Transverse colon (tissue), 4 donors: Measurements from ENCODE around the gene KRTAP2-3. TPM values are rescaled to one million over a fixed set of nuclear protein-coding genes. Genes with fewer than 3 reads are reported as not detected.
"Not testable (repeated sequence)": the region's sequence is repeated elsewhere in the genome, so short reads cannot be mapped to it uniquely, and the experiment has no call there.

ENCODE experiments used
- DNase-seq: peaks from one replicate; pipeline ENCODE4 v3.0.0-alpha.2; 2019
- H3K27ac ChIP-seq, 4 donors: fragments of 200-600 bp; sonication (generic); 2 replicates each; pipeline ENCODE4 v1.5.1; 2016 to 2018; ENCODE audit warnings: inconsistent platforms in 4 of 4
- H3K27me3 ChIP-seq: fragments of 200-600 bp; sonication (generic); 2 replicates; pipeline ENCODE4 v1.5.1; 2017; ENCODE audit warnings: inconsistent platforms
- H3K36me3 ChIP-seq, 4 donors: fragments of 200-600 bp; sonication (generic); 2 replicates each; pipeline ENCODE4 v1.5.1; 2017 to 2019; ENCODE audit warnings: inconsistent platforms in 4 of 4
- H3K4me1 ChIP-seq, 4 donors: fragments of 200-600 bp; sonication (generic); 2 replicates each; pipeline ENCODE4 v1.5.1; 2017 to 2020; ENCODE audit warnings: inconsistent platforms in 4 of 4
- H3K4me3 ChIP-seq, 4 donors: fragments of 200-600 bp; sonication (generic); 1 replicate in 1 of 4; 2 replicates in 3 of 4; pipeline versions ENCODE4 v1.5.1 to v1.6.1; 2017 to 2019; ENCODE audit warnings: inconsistent platforms in 4 of 4
- H3K9me3 ChIP-seq, 2 donors: fragments of 200-600 bp; sonication (generic); 2 replicates each; pipeline ENCODE4 v1.5.1; 2017 to 2019; ENCODE audit warnings: inconsistent platforms in 2 of 2
- EP300 ChIP-seq: sonication (generic); formaldehyde crosslinking; IDR thresholded peaks from one replicate; pipeline ENCODE4 v1.6.1; 2017; ENCODE audit warnings: antibody characterized with exemption, low read depth
- POLR2A ChIP-seq: fragments of 450-650 bp; IDR thresholded peaks from one replicate; pipeline ENCODE4 v1.6.1; 2016; ENCODE audit warnings: antibody characterized with exemption, mild to moderate bottlenecking, moderate library complexity
- POLR2AphosphoS5 ChIP-seq, 3 donors: sonication (generic); formaldehyde crosslinking; IDR thresholded peaks; one replicate each; pipeline ENCODE4 v1.6.1; 2016; ENCODE audit warnings: antibody characterized with exemption in 3 of 3
- WGBS, 2 donors: methylation state at CpG; one replicate each; pipeline ENCODE4 v1.1.5; 2018; ENCODE audit warnings: low coverage in 1 of 2; 5-methylcytosine and 5-hydroxymethylcytosine counted together
- in situ Hi-C, 4 donors: fragments of 200-750 bp; cut with MboI; loops; one replicate each; pipeline versions ENCODE4 v1.15.0 to v1.15.1; 2017; ENCODE audit warnings: low sequenced_read_pairs in 3 of 4, low pct_ligation_motif_present in 1 of 4, low pct_unique_long_range_greater_than_20kb in 1 of 4
- intact Hi-C: fragments of 100-400 bp; cut with DNase I; formaldehyde crosslinking; loops from one replicate; pipeline ENCODE4 v1.15.1; 2023; ENCODE audit warnings: low total_unique reads
- total RNA-seq, 4 donors: library from RNA; depleted of rRNA; stranded (reverse); fragments of >200 nt; gene quantifications; one replicate each; pipeline ENCODE4 v1.1.0, GENCODE V29; 2016
- TF ChIP-seq, protein P1 (sequence below), 5 experiments: fragments of 200-600 bp in 3 of 5; fragments of 450-650 bp in 2 of 5; sonication (generic) in 3 of 5; IDR thresholded peaks; 1 replicate in 2 of 5; 2 replicates in 3 of 5; pipeline ENCODE4 v1.5.1; 2016 to 2017; ENCODE audit warnings: antibody characterized with exemption in 5 of 5, inconsistent platforms in 3 of 5, mild to moderate bottlenecking in 2 of 5, moderate library complexity in 1 of 5

Gene KRTAP2-3
- total RNA-seq, 4 donors from 2014 or later, result not detected

- TF ChIP-seq POLR2AphosphoS5 (IDR thresholded peaks at IDR 0.05), result no peak
- TF ChIP-seq EP300, result no peak
- no peak for TF ChIP-seq POLR2A
- TF ChIP-seq, protein P1, sequence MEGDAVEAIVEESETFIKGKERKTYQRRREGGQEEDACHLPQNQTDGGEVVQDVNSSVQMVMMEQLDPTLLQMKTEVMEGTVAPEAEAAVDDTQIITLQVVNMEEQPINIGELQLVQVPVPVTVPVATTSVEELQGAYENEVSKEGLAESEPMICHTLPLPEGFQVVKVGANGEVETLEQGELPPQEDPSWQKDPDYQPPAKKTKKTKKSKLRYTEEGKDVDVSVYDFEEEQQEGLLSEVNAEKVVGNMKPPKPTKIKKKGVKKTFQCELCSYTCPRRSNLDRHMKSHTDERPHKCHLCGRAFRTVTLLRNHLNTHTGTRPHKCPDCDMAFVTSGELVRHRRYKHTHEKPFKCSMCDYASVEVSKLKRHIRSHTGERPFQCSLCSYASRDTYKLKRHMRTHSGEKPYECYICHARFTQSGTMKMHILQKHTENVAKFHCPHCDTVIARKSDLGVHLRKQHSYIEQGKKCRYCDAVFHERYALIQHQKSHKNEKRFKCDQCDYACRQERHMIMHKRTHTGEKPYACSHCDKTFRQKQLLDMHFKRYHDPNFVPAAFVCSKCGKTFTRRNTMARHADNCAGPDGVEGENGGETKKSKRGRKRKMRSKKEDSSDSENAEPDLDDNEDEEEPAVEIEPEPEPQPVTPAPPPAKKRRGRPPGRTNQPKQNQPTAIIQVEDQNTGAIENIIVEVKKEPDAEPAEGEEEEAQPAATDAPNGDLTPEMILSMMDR (IDR thresholded peaks at IDR 0.05), result no peak
- Histone ChIP-seq H3K9me3 (peaks cover 0 to 3% of the 10 kb centered on the region in 2 donors), H3K27ac (no peak overlapping the region), H3K4me1 (no peaks in the 10 kb centered on the region), H3K27me3 (peaks cover 18% of the 10 kb centered on the region), H3K4me3 (no peak overlapping the region), H3K36me3 (no peaks in the 10 kb centered on the region)
- intact Hi-C loops, result no loop called here
- WGBS, 2 donors, result 75 to 100% methylated on average over 1 of the region's 1 CpG
- DNase-seq, result no peak
- in situ Hi-C loops, result no loop called here
These were observed 17.0 kb downstream of the KRTAP2-3 start for GRCh38 chr17:41042953-41043352.

GRCh38 chr17:41040783-41041571 lies 18.9 kb downstream of the KRTAP2-3 start, which contains the start of gene KRTAP1-1:
TSS of gene KRTAP1-1 (minus strand) at chr17:41041450. CDS start at chr17:41041397, 53 bp downstream.
- DNase-seq, intact Hi-C loops, in situ Hi-C loops, H3K36me3 ChIP-seq, H3K27ac ChIP-seq, H3K4me3 ChIP-seq, H3K4me1 ChIP-seq, H3K9me3 ChIP-seq: not testable (repeated sequence)
- WGBS, 2 donors, result 33 to 75% methylated on average over 1 to 14 of the region's 14 CpGs
- peaks cover 11% of the 10 kb centered on the region for H3K27me3 ChIP-seq

- Histone ChIP-seq H3K27me3 (peaks cover 6% of the 10 kb centered on the region), H3K4me1 (no peaks in the 10 kb centered on the region), H3K27ac (no peak overlapping the region), H3K9me3 (no peaks in the 10 kb centered on the region), H3K36me3 (no peaks in the 10 kb centered on the region), H3K4me3 (no peak overlapping the region)
- in situ Hi-C loops, result no loop called here
- intact Hi-C loops, result no loop called here
- DNase-seq, result no peak
- TF ChIP-seq POLR2AphosphoS5 (IDR thresholded peaks at IDR 0.05) (no peak), EP300 (no peak), POLR2A (no peak)
- TF ChIP-seq, protein P1 (IDR thresholded peaks at IDR 0.05), result no peak
- 83% methylated on average over 2 of the region's 2 CpGs for WGBS, 2 donors
These were observed 22.0 kb downstream of the KRTAP2-3 start for GRCh38 chr17:41037853-41038350.

DNA sequence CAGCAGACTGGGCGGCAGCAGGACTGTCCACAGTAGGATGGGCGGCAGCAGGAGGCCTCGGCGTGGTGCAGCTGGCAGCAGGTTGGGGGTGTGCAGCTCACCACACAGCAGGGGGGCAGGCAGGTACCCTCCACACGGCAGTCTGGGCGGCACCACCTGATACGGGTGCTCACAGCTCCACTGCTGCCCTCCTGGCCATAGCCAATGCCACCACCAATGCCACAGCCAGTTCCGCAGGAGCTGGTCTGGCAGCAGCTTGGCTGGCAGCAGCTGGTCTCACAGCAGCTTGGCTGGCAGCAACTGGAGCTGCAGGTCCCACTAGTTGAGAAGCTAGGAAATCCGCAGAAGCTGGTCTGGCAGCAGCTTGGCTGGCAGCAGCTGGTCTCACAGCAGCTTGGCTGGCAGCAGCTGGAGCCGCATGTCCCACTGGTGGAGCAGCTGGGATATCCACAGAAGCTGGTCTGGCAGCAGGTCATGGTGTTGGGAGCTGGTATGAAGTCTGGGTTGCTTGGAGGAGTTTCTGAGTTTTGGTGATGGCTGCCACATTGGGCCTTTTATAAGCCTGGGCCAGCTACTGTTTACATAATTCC lies 25.5 kb downstream of the KRTAP2-3 start, which contains the start of gene KRTAP1-3:
KRTAP1-3 (minus strand) TSS at position 529 of the 590 bp plus-strand sequence; CDS start at position 476, 53 bp downstream.
- H3K4me1 ChIP-seq, intact Hi-C loops, H3K27ac ChIP-seq, in situ Hi-C loops, H3K27me3 ChIP-seq, H3K4me3 ChIP-seq, H3K36me3 ChIP-seq, DNase-seq, H3K9me3 ChIP-seq: not testable (repeated sequence)
- WGBS, 2 donors, result 94% methylated on average over 8 of the region's 10 CpGs; no CpG with 5 or more reads in 1 of the 2 donors

DNA sequence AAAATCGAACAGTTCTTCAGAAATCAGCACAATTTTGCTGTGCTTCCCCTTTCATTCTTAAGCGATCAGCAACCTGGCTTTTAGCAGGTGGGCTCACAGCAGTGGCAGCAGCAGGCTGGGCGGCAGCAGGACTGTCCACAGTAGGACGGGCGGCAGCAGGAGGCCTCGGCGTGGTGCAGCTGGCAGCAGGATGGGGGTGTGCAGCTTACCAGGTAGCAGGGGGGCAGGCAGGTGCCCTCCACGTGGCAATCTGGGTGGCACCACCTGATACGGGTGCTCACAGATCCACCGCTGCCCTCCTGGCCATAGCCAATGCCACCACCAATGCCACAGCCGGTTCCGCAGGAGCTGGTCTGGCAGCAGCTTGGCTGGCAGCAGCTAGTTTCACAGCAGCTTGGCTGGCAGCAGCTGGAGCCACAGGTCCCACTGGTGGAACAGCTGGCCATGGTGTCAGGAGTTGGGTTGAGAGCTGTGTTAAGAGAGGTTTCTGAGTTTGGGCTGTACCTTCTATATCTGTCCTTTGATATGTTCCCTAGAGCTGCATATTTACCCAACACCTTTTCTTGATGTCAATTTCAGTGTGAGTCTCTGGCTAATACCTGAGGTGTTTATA lies 30.2 kb downstream of the KRTAP2-3 start, which contains the start of gene KRTAP1-4:
KRTAP1-4 (minus strand) TSS at position 563 of the 613 bp plus-strand sequence; CDS start at position 446, 117 bp downstream.
- 77 to 100% methylated on average over 1 to 7 of the region's 12 CpGs for WGBS, 2 donors
- H3K4me3 ChIP-seq, result no peak within 1 kb of the TSS
- in situ Hi-C loops, result no loop called here
- intact Hi-C loops, result no loop called here
- no peaks in the 10 kb centered on the region for H3K4me1 ChIP-seq
- no peak for DNase-seq
- no peaks in the 10 kb centered on the region for H3K9me3 ChIP-seq
- peaks cover 3% of the 10 kb centered on the region for H3K27me3 ChIP-seq
- H3K27ac ChIP-seq, result no peak within 1 kb of the TSS
- no peak for TF ChIP-seq POLR2AphosphoS5 (IDR thresholded peaks at IDR 0.05)
- TF ChIP-seq, protein P1 (IDR thresholded peaks at IDR 0.05), result no peak
- TF ChIP-seq EP300, result no peak
- no peak for TF ChIP-seq POLR2A
- H3K36me3 ChIP-seq, result no peaks in the 10 kb centered on the region
